Colonic mucosa (tissue), 4 donors: ENCODE measurements around the gene GPR84. TPM values are rescaled to one million over a fixed set of nuclear protein-coding genes. Genes with fewer than 3 reads are reported as not detected.

Source experiments
- DNase-seq: peaks from one replicate; pipeline ENCODE4 v3.0.0-alpha.2; 2020
- H3K27ac ChIP-seq: fragments of 200-600 bp; one replicate; pipeline ENCODE4 v1.8.0; 2021
- H3K27me3 ChIP-seq: fragments of 200-600 bp; one replicate; pipeline ENCODE4 v1.8.0; 2021
- H3K36me3 ChIP-seq: fragments of 200-600 bp; one replicate; pipeline ENCODE4 v1.8.0; 2021
- H3K4me1 ChIP-seq: fragments of 200-600 bp; one replicate; pipeline ENCODE4 v1.8.0; 2021; ENCODE audit warnings: mild to moderate bottlenecking
- H3K4me3 ChIP-seq: fragments of 200-600 bp; one replicate; pipeline ENCODE4 v1.8.0; 2021
- H3K9ac ChIP-seq, 2 donors: one replicate each; pipeline ENCODE4 v1.7.0; 2013; ENCODE audit warnings: control low read depth in 2 of 2, low read depth in 2 of 2, low read length in 2 of 2
- H3K9me3 ChIP-seq: fragments of 200-600 bp; one replicate; pipeline ENCODE4 v1.8.0; 2021
- CTCF ChIP-seq: fragments of 200-600 bp; IDR thresholded peaks from one replicate; pipeline ENCODE4 v1.8.0; 2022; ENCODE audit warnings: antibody characterized with exemption, mild to moderate bottlenecking
- intact Hi-C: fragments of 100-400 bp; cut with DNase I; formaldehyde crosslinking; loops from one replicate; pipeline ENCODE4 v1.14.1; 2022
- total RNA-seq, 2 donors: library from RNA; stranded (reverse); fragmentation: NEBNext Ultra II Directional in 1 of 2; extraction: Animal tissue kit (Norgen Biotek cat#: 25700) in 1 of 2; gene quantifications; one replicate each; pipeline ENCODE4 v1.2.1, GENCODE V29; 2021
- donor health status: healthy.
- donor health status: DM: no; HTN: no; CAD: no.
- donor health status: DM: no; HTN: no; CAD: no.

GPR84 gene
- total RNA-seq, 2 donors from 2014 or later = 0.21 TPM; not detected in 1

GRCh38 chr12:54390668-54391551 lies 26.6 kb upstream of the GPR84 start:
- H3K4me3 ChIP-seq = peak overlapping the region; percentile 28
- H3K36me3 ChIP-seq = no peaks in the 10 kb centered on the region
- intact Hi-C loops = no loop called here
- no peak overlapping the region for H3K27ac ChIP-seq
- no peak for DNase-seq
- TF ChIP-seq CTCF = no peak
- no peaks in the 10 kb centered on the region for H3K4me1 ChIP-seq
- H3K9me3 ChIP-seq = no peaks in the 10 kb centered on the region
- H3K27me3 ChIP-seq = no peaks in the 10 kb centered on the region
- H3K9ac ChIP-seq = no peak overlapping the region

GRCh38 chr12:54390176-54390667 lies 25.9 kb upstream of the GPR84 start:
- no peak for TF ChIP-seq CTCF
- no peaks in the 10 kb centered on the region for H3K9me3 ChIP-seq
- no peak overlapping the region for H3K27ac ChIP-seq
- DNase-seq = no peak
- no peaks in the 10 kb centered on the region for H3K36me3 ChIP-seq
- no peak overlapping the region for H3K4me3 ChIP-seq
- H3K9ac ChIP-seq = no peak overlapping the region
- H3K4me1 ChIP-seq = no peaks in the 10 kb centered on the region
- intact Hi-C loops = no loop called here
- H3K27me3 ChIP-seq = no peaks in the 10 kb centered on the region

GRCh38 chr12:54389607-54390175 lies 25.4 kb upstream of the GPR84 start:
- no peaks in the 10 kb centered on the region for H3K4me1 ChIP-seq
- DNase-seq = no peak
- intact Hi-C loops = no loop called here
- no peaks in the 10 kb centered on the region for H3K27me3 ChIP-seq
- no peaks in the 10 kb centered on the region for H3K36me3 ChIP-seq
- H3K9ac ChIP-seq = no peak overlapping the region
- no peak overlapping the region for H3K4me3 ChIP-seq
- H3K27ac ChIP-seq = no peak overlapping the region
- no peaks in the 10 kb centered on the region for H3K9me3 ChIP-seq
- no peak for TF ChIP-seq CTCF

GRCh38 chr12:54389134-54389508 lies 24.8 kb upstream of the GPR84 start:
- H3K36me3 ChIP-seq = no peaks in the 10 kb centered on the region
- intact Hi-C loops = no loop called here
- no peaks in the 10 kb centered on the region for H3K27me3 ChIP-seq
- no peak for TF ChIP-seq CTCF
- no peak overlapping the region for H3K9ac ChIP-seq
- H3K4me3 ChIP-seq = no peak overlapping the region
- H3K4me1 ChIP-seq = no peaks in the 10 kb centered on the region
- no peaks in the 10 kb centered on the region for H3K9me3 ChIP-seq
- no peak overlapping the region for H3K27ac ChIP-seq
- DNase-seq = no peak

GRCh38 chr12:54388237-54389133 lies 24.2 kb upstream of the GPR84 start:
- Histone ChIP-seq H3K27me3 (no peaks in the 10 kb centered on the region), H3K4me3 (no peak overlapping the region), H3K9me3 (no peaks in the 10 kb centered on the region), H3K4me1 (no peaks in the 10 kb centered on the region), H3K36me3 (no peaks in the 10 kb centered on the region), H3K27ac (no peak overlapping the region), H3K9ac (no peak overlapping the region)
- no peak for TF ChIP-seq CTCF
- DNase-seq = no peak
- intact Hi-C loops = no loop called here
